Measurements from ENCODE around the gene DGKQ. TPM values are rescaled to one million over a fixed set of nuclear protein-coding genes. Genes with fewer than 3 reads are reported as not detected.

Gene DGKQ
- total RNA-seq, 1 experiment from 2014 or later, result 14.2 TPM

DNA sequence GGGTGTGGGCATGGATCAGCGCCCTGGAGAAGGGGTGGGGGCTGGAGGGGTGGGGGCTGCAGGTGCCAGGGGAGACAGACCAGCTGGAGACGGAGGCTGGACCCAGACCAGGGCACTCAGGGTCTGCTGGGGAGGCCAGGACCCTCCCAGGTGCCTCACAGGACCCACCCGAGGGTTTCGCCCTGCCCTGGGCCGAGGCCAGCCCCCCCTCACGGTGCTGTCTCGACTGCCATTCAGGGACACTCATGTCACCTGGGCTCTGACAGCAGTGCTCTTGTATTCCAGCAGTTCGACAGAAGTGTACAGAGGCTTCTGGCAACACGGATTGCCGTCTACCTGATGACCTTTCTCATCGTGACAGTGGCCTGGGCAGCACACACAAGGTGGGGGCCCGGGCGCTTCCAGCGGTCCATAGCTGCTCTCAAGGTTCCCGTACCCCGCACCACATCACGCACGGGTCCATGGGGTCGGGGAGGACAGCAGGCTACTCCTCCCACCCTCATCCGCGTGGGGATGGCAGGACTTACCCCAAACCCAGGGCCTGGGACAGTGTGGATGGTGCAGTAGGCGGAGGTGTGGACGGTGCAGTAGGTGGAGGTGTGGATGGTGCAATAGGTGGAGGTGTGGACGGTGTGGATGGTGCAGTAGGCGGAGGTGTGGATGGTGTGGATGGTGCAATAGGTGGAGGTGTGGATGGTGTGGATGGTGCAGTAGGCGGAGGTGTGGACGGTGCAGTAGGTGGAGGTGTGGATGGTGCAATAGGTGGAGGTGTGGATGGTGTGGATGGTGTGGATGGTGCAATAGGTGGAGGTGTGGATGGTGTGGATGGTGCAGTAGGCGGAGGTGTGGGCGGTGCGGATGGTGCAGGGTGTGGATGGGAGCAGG, 23.0 kb downstream of the DGKQ start:
- H3K4me1 ChIP-seq (ENCODE audit: insufficient read depth, low read length), result no peaks in the 10 kb centered on the region
- no peak overlapping the region for H3K4me3 ChIP-seq (ENCODE audit: low read length)
- no peaks in the 10 kb centered on the region for H3K79me2 ChIP-seq (ENCODE audit: low read length)
- DNase-seq, result no peak
- H3F3A ChIP-seq (ENCODE audit: low read length, unreplicated experiment), result no peaks in the 10 kb centered on the region
- H3K27ac ChIP-seq (ENCODE audit: low read length), result no peak overlapping the region
- no peaks in the 10 kb centered on the region for H3K9me2 ChIP-seq (replicated peaks; ENCODE audit: low read length)
- CTCF ChIA-PET, result no interaction called here
- H3K36me3 ChIP-seq (ENCODE audit: low read depth, low read length), result no peaks in the 10 kb centered on the region
- TF ChIP-seq, protein P1, sequence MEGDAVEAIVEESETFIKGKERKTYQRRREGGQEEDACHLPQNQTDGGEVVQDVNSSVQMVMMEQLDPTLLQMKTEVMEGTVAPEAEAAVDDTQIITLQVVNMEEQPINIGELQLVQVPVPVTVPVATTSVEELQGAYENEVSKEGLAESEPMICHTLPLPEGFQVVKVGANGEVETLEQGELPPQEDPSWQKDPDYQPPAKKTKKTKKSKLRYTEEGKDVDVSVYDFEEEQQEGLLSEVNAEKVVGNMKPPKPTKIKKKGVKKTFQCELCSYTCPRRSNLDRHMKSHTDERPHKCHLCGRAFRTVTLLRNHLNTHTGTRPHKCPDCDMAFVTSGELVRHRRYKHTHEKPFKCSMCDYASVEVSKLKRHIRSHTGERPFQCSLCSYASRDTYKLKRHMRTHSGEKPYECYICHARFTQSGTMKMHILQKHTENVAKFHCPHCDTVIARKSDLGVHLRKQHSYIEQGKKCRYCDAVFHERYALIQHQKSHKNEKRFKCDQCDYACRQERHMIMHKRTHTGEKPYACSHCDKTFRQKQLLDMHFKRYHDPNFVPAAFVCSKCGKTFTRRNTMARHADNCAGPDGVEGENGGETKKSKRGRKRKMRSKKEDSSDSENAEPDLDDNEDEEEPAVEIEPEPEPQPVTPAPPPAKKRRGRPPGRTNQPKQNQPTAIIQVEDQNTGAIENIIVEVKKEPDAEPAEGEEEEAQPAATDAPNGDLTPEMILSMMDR (conservative IDR thresholded peaks at IDR 0.05; ENCODE audit: low read depth, low read length), result no peak
- no peak for TF ChIP-seq EZH2 (IDR thresholded peaks at IDR 0.05; ENCODE audit: low read length, unreplicated experiment)
- no peak for TF ChIP-seq EZH2phosphoT487 (IDR thresholded peaks at IDR 0.05; ENCODE audit: borderline replicate concordance, low read length)
- H3K9me3 ChIP-seq (ENCODE audit: low read length), result no peaks in the 10 kb centered on the region
- H3K27me3 ChIP-seq (ENCODE audit: low read length), result no peaks in the 10 kb centered on the region
- H3K9ac ChIP-seq (ENCODE audit: low read length), result no peak overlapping the region
- POLR2A ChIA-PET (ENCODE audit: unreplicated experiment), result no interaction called here
- H4K20me1 ChIP-seq (ENCODE audit: low read length), result no peaks in the 10 kb centered on the region
- H2AFZ ChIP-seq (ENCODE audit: low read length), result no peak overlapping the region
- intact Hi-C loops (cut with micrococcal nuclease), result no loop called here
- ATAC-seq, result no peak
- no peak overlapping the region for H3K4me2 ChIP-seq (ENCODE audit: low read length)
- BruUV-seq (replicated peaks), result no TSS peak

DNA sequence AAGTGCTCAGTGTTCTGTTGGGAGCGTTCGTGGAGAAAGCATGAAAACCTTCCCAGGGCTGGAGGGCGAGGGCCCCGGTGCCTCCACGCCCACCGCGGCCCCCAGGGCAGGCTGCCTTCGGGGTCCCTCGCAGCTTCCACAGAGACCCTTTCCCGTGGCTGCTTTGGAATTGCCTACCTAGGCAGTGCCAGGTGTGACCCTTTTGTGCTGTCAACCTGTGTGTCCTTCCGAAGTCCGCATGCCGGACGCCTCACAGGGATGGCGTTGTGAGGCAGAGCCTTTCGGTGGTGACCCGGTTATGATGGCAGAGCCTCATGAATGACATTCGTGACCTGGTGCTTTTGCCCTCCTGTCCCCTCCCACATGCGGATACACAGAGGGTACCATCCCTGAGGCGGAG, 23.7 kb downstream of the DGKQ start:
- CTCF ChIA-PET, result no interaction called here
- H3K36me3 ChIP-seq (ENCODE audit: low read depth, low read length), result no peaks in the 10 kb centered on the region
- POLR2A ChIA-PET (ENCODE audit: unreplicated experiment), result no interaction called here
- no TSS peak for BruUV-seq (replicated peaks)
- no peaks in the 10 kb centered on the region for H3K27me3 ChIP-seq (ENCODE audit: low read length)
- H3K9me3 ChIP-seq (ENCODE audit: low read length), result no peaks in the 10 kb centered on the region
- H3K4me3 ChIP-seq (ENCODE audit: low read length), result no peak overlapping the region
- no peaks in the 10 kb centered on the region for H3K9me2 ChIP-seq (replicated peaks; ENCODE audit: low read length)
- H3K27ac ChIP-seq (ENCODE audit: low read length), result no peak overlapping the region
- DNase-seq, result no peak
- H3K4me2 ChIP-seq (ENCODE audit: low read length), result no peak overlapping the region
- TF ChIP-seq, protein P1 (conservative IDR thresholded peaks at IDR 0.05; ENCODE audit: low read depth, low read length), result no peak
- no peak for TF ChIP-seq EZH2phosphoT487 (IDR thresholded peaks at IDR 0.05; ENCODE audit: borderline replicate concordance, low read length)
- TF ChIP-seq EZH2 (IDR thresholded peaks at IDR 0.05; ENCODE audit: low read length, unreplicated experiment), result no peak
- no peak overlapping the region for H2AFZ ChIP-seq (ENCODE audit: low read length)
- H3F3A ChIP-seq (ENCODE audit: low read length, unreplicated experiment), result no peaks in the 10 kb centered on the region
- no peaks in the 10 kb centered on the region for H4K20me1 ChIP-seq (ENCODE audit: low read length)
- no peak for ATAC-seq
- no peaks in the 10 kb centered on the region for H3K79me2 ChIP-seq (ENCODE audit: low read length)
- H3K9ac ChIP-seq (ENCODE audit: low read length), result no peak overlapping the region
- intact Hi-C loops (cut with micrococcal nuclease), result no loop called here
- H3K4me1 ChIP-seq (ENCODE audit: insufficient read depth, low read length), result no peaks in the 10 kb centered on the region

DNA sequence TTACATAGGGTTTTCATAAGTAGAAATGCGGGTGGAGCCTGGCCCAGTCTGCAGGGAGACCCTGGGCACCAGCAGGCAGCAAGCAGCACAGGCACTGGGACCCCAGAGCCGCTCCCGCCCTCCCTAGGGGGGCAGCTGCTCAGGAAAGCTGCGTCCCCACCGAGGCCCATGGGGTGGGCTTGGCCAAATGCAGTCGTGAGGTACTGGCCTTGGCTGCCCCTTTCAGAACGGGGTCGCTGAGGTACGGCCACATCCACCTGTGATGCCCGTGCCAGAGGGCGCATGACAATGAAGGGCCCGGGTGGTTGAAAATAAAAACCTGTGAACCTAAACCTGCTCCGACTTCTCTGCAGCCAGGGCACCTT, 24.5 kb downstream of the DGKQ start:
- POLR2A ChIA-PET (ENCODE audit: unreplicated experiment), result no interaction called here
- intact Hi-C loops (cut with micrococcal nuclease), result no loop called here
- no peak overlapping the region for H3K9ac ChIP-seq (ENCODE audit: low read length)
- no peaks in the 10 kb centered on the region for H3K9me3 ChIP-seq (ENCODE audit: low read length)
- no peak overlapping the region for H3K27ac ChIP-seq (ENCODE audit: low read length)
- no peaks in the 10 kb centered on the region for H3K4me1 ChIP-seq (ENCODE audit: insufficient read depth, low read length)
- no TSS peak for BruUV-seq (replicated peaks)
- TF ChIP-seq, protein P1 (conservative IDR thresholded peaks at IDR 0.05; ENCODE audit: low read depth, low read length), result no peak
- no peak for TF ChIP-seq EZH2 (IDR thresholded peaks at IDR 0.05; ENCODE audit: low read length, unreplicated experiment)
- no peak for TF ChIP-seq EZH2phosphoT487 (IDR thresholded peaks at IDR 0.05; ENCODE audit: borderline replicate concordance, low read length)
- ATAC-seq, result no peak
- H3K4me3 ChIP-seq (ENCODE audit: low read length), result no peak overlapping the region
- no peaks in the 10 kb centered on the region for H3K79me2 ChIP-seq (ENCODE audit: low read length)
- H3K36me3 ChIP-seq (ENCODE audit: low read depth, low read length), result no peaks in the 10 kb centered on the region
- no peaks in the 10 kb centered on the region for H4K20me1 ChIP-seq (ENCODE audit: low read length)
- H2AFZ ChIP-seq (ENCODE audit: low read length), result no peak overlapping the region
- DNase-seq, result no peak
- H3K27me3 ChIP-seq (ENCODE audit: low read length), result no peaks in the 10 kb centered on the region
- no peak overlapping the region for H3K4me2 ChIP-seq (ENCODE audit: low read length)
- CTCF ChIA-PET, result no interaction called here
- no peaks in the 10 kb centered on the region for H3K9me2 ChIP-seq (replicated peaks; ENCODE audit: low read length)
- no peaks in the 10 kb centered on the region for H3F3A ChIP-seq (ENCODE audit: low read length, unreplicated experiment)

All from PC-3 (cell line).